GM20000 (cell line): ENCODE results near the gene SLC29A2.
A peak's percentile ranks its signal among the peaks of the same experiment; 100 is the strongest.

Source experiments
- DNase-seq: peaks from one replicate; pipeline ENCODE4 v3.0.0; 2012; ENCODE audit warnings: low spot score
- CTCF ChIP-seq: IDR thresholded peaks from 2 replicates; pipeline ENCODE4 v1.5.1; 2012; ENCODE audit warnings: mild to moderate bottlenecking, control low read depth; ENCODE audit errors: extremely low read depth, missing control alignments

SLC29A2 gene

GRCh38 chr11:66349084-66349386 lies 22.5 kb downstream of the SLC29A2 start:
- no peak for DNase-seq
- no peak for TF ChIP-seq CTCF

- peak; percentile 90 for DNase-seq
- no peak for TF ChIP-seq CTCF
These were observed 23.9 kb downstream of the SLC29A2 start, which contains the start of gene B4GAT1 for GRCh38 chr11:66347425-66348276. TSS of gene B4GAT1 (minus strand) at chr11:66347629. CDS start at chr11:66347545, 84 bp downstream.

- no peak for DNase-seq
- no peak for TF ChIP-seq CTCF
These were observed 24.8 kb downstream of the SLC29A2 start for GRCh38 chr11:66346476-66347424.

GRCh38 chr11:66345316-66345649 lies 26.3 kb downstream of the SLC29A2 start:
- no peak for TF ChIP-seq CTCF
- no peak for DNase-seq

GRCh38 chr11:66344550-66345315 lies 26.8 kb downstream of the SLC29A2 start, which contains the start of gene BRMS1:
TSS of gene BRMS1 (minus strand) at chr11:66345104. CDS start at chr11:66342234, 2,870 bp downstream.
- TF ChIP-seq CTCF, result no peak
- DNase-seq, result peak; percentile 96

- DNase-seq, result no peak
- TF ChIP-seq CTCF, result no peak
These were observed 28.4 kb downstream of the SLC29A2 start for GRCh38 chr11:66343176-66343575.
